NB4 (cell line): ENCODE measurements around the gene TRIM34.
"Not testable (repeated sequence)": the region's sequence is repeated elsewhere in the genome, so short reads cannot be mapped to it uniquely, and the experiment has no call there.

Experiments
- POLR2A ChIP-seq: IDR thresholded peaks from 2 replicates; pipeline ENCODE4 v1.6.1; 2011; ENCODE audit warnings: mild to moderate bottlenecking; ENCODE audit not compliant: insufficient read length; ENCODE audit errors: extremely low read depth
- TF ChIP-seq, protein P1 (sequence below): IDR thresholded peaks from one replicate; pipeline ENCODE4 v1.5.1; 2012; ENCODE audit warnings: low read depth, low read length

DNA sequence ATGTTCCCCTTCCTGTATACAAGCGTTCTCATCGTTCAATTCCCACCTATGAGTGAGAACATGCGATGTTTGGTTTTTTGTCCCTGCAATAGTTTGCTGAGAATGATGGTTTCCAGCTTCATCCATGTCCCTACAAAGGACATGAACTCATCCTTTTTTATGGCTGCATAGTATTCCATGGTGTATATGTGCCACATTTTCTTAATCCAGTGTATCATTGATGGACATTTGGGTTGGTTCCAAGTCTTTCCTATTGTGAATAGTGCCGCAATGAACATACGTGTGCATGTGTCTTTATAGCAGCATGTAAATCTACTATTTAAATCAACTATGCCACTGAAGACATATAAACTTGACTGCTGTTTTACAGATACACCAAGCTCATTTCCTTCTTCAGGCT is 40.3 kb upstream of the TRIM34 start:
- TF ChIP-seq, protein P1, sequence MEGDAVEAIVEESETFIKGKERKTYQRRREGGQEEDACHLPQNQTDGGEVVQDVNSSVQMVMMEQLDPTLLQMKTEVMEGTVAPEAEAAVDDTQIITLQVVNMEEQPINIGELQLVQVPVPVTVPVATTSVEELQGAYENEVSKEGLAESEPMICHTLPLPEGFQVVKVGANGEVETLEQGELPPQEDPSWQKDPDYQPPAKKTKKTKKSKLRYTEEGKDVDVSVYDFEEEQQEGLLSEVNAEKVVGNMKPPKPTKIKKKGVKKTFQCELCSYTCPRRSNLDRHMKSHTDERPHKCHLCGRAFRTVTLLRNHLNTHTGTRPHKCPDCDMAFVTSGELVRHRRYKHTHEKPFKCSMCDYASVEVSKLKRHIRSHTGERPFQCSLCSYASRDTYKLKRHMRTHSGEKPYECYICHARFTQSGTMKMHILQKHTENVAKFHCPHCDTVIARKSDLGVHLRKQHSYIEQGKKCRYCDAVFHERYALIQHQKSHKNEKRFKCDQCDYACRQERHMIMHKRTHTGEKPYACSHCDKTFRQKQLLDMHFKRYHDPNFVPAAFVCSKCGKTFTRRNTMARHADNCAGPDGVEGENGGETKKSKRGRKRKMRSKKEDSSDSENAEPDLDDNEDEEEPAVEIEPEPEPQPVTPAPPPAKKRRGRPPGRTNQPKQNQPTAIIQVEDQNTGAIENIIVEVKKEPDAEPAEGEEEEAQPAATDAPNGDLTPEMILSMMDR: not testable (repeated sequence)
- TF ChIP-seq POLR2A: not testable (repeated sequence)
